DND-41 (cell line): ENCODE data around the gene TEKT5.
"Not testable (repeated sequence)": the region's sequence is repeated elsewhere in the genome, so short reads cannot be mapped to it uniquely, and the experiment has no call there.

Experiments used
- EZH2 ChIP-seq: IDR thresholded peaks from 3 replicates; pipeline ENCODE4 v1.6.1; 2012; ENCODE audit warnings: borderline replicate concordance, low read depth, mild to moderate bottlenecking, moderate library complexity, low read length, inconsistent platforms; ENCODE audit not compliant: severe bottlenecking
- TF ChIP-seq, protein P1 (sequence below): IDR thresholded peaks from 2 replicates; pipeline ENCODE4 v1.5.1; 2012; ENCODE audit warnings: borderline replicate concordance, low read length, moderate library complexity, mild to moderate bottlenecking; ENCODE audit not compliant: poor library complexity, severe bottlenecking; ENCODE audit errors: extremely low read depth

DNA sequence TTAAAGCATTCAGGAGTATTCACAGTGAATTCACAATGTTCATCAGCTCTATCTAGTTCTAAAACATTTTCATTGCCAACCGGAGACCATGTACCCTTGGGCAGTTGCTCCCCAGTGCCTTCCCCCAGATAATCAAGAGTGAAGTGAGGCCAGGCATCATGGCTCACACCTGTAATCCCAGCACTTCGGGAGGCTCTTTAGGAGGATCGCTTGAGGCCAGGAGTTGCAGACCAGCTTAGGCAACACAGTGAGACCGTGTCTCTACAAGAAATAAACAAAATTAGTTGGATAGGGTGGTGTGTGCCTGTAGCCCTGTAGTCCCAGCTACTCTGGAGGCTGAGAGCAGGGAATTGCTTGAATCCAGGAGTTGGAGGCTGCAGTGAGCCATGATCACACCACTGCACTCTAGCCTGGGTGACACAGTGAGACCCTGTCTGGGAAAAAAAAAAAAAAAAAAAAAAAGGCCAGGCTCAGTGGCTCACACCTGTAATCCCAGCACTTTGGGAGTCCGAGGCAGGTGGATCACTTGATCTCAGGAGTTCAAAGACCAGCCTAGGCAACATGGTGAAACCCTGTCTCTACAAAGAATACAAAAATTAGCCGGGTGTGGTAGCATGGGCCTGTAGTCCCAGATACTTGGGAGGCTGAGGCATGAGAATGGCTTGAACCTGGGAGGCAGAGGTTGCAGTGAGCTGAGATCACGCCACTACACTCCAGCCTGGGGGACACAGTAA is 73.3 kb downstream of the TEKT5 start:
- TF ChIP-seq, protein P1, sequence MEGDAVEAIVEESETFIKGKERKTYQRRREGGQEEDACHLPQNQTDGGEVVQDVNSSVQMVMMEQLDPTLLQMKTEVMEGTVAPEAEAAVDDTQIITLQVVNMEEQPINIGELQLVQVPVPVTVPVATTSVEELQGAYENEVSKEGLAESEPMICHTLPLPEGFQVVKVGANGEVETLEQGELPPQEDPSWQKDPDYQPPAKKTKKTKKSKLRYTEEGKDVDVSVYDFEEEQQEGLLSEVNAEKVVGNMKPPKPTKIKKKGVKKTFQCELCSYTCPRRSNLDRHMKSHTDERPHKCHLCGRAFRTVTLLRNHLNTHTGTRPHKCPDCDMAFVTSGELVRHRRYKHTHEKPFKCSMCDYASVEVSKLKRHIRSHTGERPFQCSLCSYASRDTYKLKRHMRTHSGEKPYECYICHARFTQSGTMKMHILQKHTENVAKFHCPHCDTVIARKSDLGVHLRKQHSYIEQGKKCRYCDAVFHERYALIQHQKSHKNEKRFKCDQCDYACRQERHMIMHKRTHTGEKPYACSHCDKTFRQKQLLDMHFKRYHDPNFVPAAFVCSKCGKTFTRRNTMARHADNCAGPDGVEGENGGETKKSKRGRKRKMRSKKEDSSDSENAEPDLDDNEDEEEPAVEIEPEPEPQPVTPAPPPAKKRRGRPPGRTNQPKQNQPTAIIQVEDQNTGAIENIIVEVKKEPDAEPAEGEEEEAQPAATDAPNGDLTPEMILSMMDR: not testable (repeated sequence)
- not testable (repeated sequence) for TF ChIP-seq EZH2
